ENCODE results near the gene MAZ. TPM values are rescaled to one million over a fixed set of nuclear protein-coding genes. Genes with fewer than 3 reads are reported as not detected.
A peak's percentile ranks its signal among the peaks of the same experiment; 100 is the strongest.

The MAZ gene
- total and polyA plus RNA-seq, 2 of the 13 experiments (the other 11 are each of a cell fraction or from before 2014, with no cell fraction given), result 203 to 277 TPM

DNA sequence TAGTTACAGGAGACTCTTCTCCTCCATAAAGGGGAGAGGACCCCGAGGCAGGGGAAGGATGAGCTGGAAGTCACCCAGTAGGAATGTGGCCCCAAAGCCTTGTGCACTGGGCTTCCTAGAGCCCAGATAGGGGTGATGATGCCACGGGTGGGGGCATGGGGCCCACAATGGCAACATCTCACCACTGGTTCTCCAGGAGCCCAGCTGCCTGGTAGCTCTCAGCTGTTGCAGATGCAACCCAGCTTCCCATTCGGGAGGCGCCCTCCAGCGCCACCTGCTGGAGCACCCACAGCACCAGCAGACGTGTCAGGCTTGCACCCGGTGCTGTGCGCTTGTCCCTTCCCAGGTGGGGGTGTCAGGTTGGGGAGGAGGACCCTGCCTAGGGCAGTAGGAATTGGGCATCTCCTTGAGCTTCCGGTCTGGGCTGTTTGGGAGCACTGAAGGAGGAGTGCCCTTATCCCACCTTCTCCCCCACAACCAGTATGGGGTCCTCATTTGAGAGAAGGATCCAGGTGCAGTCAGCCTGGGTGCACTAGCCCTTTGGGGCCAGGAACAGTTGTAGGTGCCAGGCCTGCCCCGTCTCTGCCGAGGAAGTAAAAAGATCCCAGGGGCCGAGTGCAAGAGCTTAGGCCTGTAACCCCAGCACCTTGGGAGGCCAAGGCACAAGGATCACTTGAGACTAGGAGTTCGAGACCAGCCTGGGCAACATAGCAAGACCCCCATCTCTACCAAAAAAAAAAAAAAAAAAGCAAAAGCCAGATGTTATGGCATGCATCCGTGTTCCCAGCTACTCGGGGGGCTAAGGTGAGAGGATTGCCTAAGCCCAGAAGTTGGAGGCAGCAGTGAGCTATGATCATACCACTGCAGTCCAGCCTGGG lies 42.3 kb downstream of the MAZ start (continued):
- TF ChIP-seq ZNF562 (CRISPR knock-in tag; IDR thresholded peaks at IDR 0.05; ENCODE audit: borderline replicate concordance) (no peak), TEAD3 (CRISPR knock-in tag; optimal IDR thresholded peaks at IDR 0.05; ENCODE audit: borderline replicate concordance) (peak; percentile 41), FOXP1 (IDR thresholded peaks at IDR 0.05) (no peak), FOXP1 (CRISPR knock-in tag; IDR thresholded peaks at IDR 0.05) (no peak), ZNF501 (CRISPR knock-in tag; IDR thresholded peaks at IDR 0.05) (no peak), ZNF670 (CRISPR knock-in tag; IDR thresholded peaks at IDR 0.05; ENCODE audit: borderline replicate concordance) (no peak), KMT2B (CRISPR knock-in tag; IDR thresholded peaks at IDR 0.05) (no peak), ZNF557 (CRISPR knock-in tag; IDR thresholded peaks at IDR 0.05) (no peak), ARID2 (CRISPR knock-in tag; IDR thresholded peaks at IDR 0.05; ENCODE audit: borderline replicate concordance) (no peak), ZNF335 (CRISPR knock-in tag; IDR thresholded peaks at IDR 0.05) (no peak), ATAD3A (CRISPR knock-in tag; IDR thresholded peaks at IDR 0.05) (no peak), NFYB (CRISPR knock-in tag; IDR thresholded peaks at IDR 0.05) (no peak), HOXA7 (CRISPR knock-in tag; IDR thresholded peaks at IDR 0.05) (no peak), ZNF713 (CRISPR knock-in tag; IDR thresholded peaks at IDR 0.05) (no peak), PCBP2 (optimal IDR thresholded peaks at IDR 0.05; ENCODE audit: low read depth, low read length, poor library complexity, severe bottlenecking) (no peak), ZNF558 (CRISPR knock-in tag; IDR thresholded peaks at IDR 0.05; ENCODE audit: borderline replicate concordance) (no peak), FLYWCH1 (CRISPR knock-in tag; IDR thresholded peaks at IDR 0.05) (no peak)
- TF ChIP-seq, protein P1, sequence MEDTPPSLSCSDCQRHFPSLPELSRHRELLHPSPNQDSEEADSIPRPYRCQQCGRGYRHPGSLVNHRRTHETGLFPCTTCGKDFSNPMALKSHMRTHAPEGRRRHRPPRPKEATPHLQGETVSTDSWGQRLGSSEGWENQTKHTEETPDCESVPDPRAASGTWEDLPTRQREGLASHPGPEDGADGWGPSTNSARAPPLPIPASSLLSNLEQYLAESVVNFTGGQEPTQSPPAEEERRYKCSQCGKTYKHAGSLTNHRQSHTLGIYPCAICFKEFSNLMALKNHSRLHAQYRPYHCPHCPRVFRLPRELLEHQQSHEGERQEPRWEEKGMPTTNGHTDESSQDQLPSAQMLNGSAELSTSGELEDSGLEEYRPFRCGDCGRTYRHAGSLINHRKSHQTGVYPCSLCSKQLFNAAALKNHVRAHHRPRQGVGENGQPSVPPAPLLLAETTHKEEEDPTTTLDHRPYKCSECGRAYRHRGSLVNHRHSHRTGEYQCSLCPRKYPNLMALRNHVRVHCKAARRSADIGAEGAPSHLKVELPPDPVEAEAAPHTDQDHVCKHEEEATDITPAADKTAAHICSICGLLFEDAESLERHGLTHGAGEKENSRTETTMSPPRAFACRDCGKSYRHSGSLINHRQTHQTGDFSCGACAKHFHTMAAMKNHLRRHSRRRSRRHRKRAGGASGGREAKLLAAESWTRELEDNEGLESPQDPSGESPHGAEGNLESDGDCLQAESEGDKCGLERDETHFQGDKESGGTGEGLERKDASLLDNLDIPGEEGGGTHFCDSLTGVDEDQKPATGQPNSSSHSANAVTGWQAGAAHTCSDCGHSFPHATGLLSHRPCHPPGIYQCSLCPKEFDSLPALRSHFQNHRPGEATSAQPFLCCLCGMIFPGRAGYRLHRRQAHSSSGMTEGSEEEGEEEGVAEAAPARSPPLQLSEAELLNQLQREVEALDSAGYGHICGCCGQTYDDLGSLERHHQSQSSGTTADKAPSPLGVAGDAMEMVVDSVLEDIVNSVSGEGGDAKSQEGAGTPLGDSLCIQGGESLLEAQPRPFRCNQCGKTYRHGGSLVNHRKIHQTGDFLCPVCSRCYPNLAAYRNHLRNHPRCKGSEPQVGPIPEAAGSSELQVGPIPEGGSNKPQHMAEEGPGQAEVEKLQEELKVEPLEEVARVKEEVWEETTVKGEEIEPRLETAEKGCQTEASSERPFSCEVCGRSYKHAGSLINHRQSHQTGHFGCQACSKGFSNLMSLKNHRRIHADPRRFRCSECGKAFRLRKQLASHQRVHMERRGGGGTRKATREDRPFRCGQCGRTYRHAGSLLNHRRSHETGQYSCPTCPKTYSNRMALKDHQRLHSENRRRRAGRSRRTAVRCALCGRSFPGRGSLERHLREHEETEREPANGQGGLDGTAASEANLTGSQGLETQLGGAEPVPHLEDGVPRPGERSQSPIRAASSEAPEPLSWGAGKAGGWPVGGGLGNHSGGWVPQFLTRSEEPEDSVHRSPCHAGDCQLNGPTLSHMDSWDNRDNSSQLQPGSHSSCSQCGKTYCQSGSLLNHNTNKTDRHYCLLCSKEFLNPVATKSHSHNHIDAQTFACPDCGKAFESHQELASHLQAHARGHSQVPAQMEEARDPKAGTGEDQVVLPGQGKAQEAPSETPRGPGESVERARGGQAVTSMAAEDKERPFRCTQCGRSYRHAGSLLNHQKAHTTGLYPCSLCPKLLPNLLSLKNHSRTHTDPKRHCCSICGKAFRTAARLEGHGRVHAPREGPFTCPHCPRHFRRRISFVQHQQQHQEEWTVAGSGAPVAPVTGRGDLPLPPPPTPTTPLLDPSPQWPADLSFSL (CRISPR knock-in tag; IDR thresholded peaks at IDR 0.05), result no peak
- TF ChIP-seq, protein P2, sequence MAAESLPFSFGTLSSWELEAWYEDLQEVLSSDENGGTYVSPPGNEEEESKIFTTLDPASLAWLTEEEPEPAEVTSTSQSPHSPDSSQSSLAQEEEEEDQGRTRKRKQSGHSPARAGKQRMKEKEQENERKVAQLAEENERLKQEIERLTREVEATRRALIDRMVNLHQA (CRISPR knock-in tag; IDR thresholded peaks at IDR 0.05), result no peak
- TF ChIP-seq, protein P3, sequence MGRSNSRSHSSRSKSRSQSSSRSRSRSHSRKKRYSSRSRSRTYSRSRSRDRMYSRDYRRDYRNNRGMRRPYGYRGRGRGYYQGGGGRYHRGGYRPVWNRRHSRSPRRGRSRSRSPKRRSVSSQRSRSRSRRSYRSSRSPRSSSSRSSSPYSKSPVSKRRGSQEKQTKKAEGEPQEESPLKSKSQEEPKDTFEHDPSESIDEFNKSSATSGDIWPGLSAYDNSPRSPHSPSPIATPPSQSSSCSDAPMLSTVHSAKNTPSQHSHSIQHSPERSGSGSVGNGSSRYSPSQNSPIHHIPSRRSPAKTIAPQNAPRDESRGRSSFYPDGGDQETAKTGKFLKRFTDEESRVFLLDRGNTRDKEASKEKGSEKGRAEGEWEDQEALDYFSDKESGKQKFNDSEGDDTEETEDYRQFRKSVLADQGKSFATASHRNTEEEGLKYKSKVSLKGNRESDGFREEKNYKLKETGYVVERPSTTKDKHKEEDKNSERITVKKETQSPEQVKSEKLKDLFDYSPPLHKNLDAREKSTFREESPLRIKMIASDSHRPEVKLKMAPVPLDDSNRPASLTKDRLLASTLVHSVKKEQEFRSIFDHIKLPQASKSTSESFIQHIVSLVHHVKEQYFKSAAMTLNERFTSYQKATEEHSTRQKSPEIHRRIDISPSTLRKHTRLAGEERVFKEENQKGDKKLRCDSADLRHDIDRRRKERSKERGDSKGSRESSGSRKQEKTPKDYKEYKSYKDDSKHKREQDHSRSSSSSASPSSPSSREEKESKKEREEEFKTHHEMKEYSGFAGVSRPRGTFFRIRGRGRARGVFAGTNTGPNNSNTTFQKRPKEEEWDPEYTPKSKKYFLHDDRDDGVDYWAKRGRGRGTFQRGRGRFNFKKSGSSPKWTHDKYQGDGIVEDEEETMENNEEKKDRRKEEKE (IDR thresholded peaks at IDR 0.05), result no peak
- TF ChIP-seq, protein P4, sequence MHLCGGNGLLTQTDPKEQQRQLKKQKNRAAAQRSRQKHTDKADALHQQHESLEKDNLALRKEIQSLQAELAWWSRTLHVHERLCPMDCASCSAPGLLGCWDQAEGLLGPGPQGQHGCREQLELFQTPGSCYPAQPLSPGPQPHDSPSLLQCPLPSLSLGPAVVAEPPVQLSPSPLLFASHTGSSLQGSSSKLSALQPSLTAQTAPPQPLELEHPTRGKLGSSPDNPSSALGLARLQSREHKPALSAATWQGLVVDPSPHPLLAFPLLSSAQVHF (CRISPR knock-in tag; IDR thresholded peaks at IDR 0.05), result no peak

Measured in HepG2 (cell line).